Measurements from ENCODE around the gene SMC3. TPM values are rescaled to one million over a fixed set of nuclear protein-coding genes. Genes with fewer than 3 reads are reported as not detected.

The SMC3 gene
- total RNA-seq, 1 experiment from 2014 or later, result 64.3 TPM

GRCh38 chr10:110568055-110568735, 700 bp downstream of the SMC3 start:
- TF ChIP-seq MAX (IDR thresholded peaks at IDR 0.05), result peak; percentile 8; the same call in 1 of the 2 replicates
- TF ChIP-seq ELF1 (IDR thresholded peaks at IDR 0.05; ENCODE audit: borderline replicate concordance, low read depth), result no peak
- no peak for TF ChIP-seq TCF7L2 (IDR thresholded peaks at IDR 0.05; ENCODE audit: borderline replicate concordance, extremely low read depth, insufficient read depth, insufficient read length)
- TF ChIP-seq ZFX (IDR thresholded peaks at IDR 0.05), result peak; percentile 65
- TF ChIP-seq POLR2AphosphoS5 (IDR thresholded peaks at IDR 0.05; ENCODE audit: low read depth, low read length), result no peak
- RAD21 ChIA-PET (ENCODE audit: low non-redundant PET in 1 of 2, low total read pairs in 2 of 2, uncharacterized antibody in 2 of 2, unreplicated experiment in 2 of 2), result no interaction called here

GRCh38 chr10:110569122-110569521, 1.6 kb downstream of the SMC3 start:
- Histone ChIP-seq H3K27me3 (ENCODE audit: insufficient read depth, low read length) (no peaks in the 10 kb centered on the region), H2AFZ (ENCODE audit: low read depth, low read length, poor library complexity, severe bottlenecking) (no peak overlapping the region), H3K4me3 (replicated peaks in 1 of 2; ENCODE audit: low read depth in 1 of 2, low read length in 2 of 2) (peak overlapping the region; percentile 70 to 87), H3K4me1 (ENCODE audit: control insufficient read depth in 1 of 2, insufficient read depth in 2 of 2, low read length in 2 of 2) (peaks cover 8 to 21% of the 10 kb centered on the region in 2 experiments; a peak in 3 of 4 replicates), H3K27ac (ENCODE audit: low read depth, low read length) (no peak overlapping the region), H3K9ac (ENCODE audit: low read length) (peak overlapping the region; percentile 86; the same call in 1 of the 2 replicates), H3K4me2 (ENCODE audit: low read length) (peak overlapping the region; percentile 91), H3K9me3 (ENCODE audit: control insufficient read depth in 1 of 2, insufficient read depth in 1 of 2, low read depth in 1 of 2, low read length in 2 of 2) (no peaks in the 10 kb centered on the region), H3K79me2 (ENCODE audit: insufficient read depth, low read length) (peaks cover 66% of the 10 kb centered on the region), H4K20me1 (ENCODE audit: insufficient read depth) (peaks cover 25% of the 10 kb centered on the region; the same call in 1 of the 2 replicates), H3K9me2 (ENCODE audit: insufficient read depth) (no peaks in the 10 kb centered on the region), H3K36me3 (ENCODE audit: control insufficient read depth in 1 of 2, insufficient read depth in 2 of 2, low read length in 2 of 2) (peaks cover 5 to 19% of the 10 kb centered on the region in 2 experiments)
- DNase-seq (ENCODE audit: low read depth, low spot score) (no peak), ATAC-seq (no peak)
- RAD21 ChIA-PET (ENCODE audit: low non-redundant PET in 1 of 2, low total read pairs in 2 of 2, uncharacterized antibody in 2 of 2, unreplicated experiment in 2 of 2), result no interaction called here
- POLR2A ChIA-PET, result no interaction called here
- intact Hi-C loops (cut with micrococcal nuclease), result loop anchor here (5.0 kb wide), 1 partner anchor 72 kb away; the partner anchor contains the start of gene DUSP5
- BruUV-seq (replicated peaks), result TSS peak; percentile 43
- CTCF ChIA-PET, result no interaction called here
- no peak for TF ChIP-seq ZNF274 (IDR thresholded peaks at IDR 0.05; ENCODE audit: low read depth, low read length)
- TF ChIP-seq TCF7L2 (IDR thresholded peaks at IDR 0.05; ENCODE audit: borderline replicate concordance, extremely low read depth, insufficient read depth, insufficient read length), result no peak
- TF ChIP-seq FOSL1 (IDR thresholded peaks at IDR 0.05; ENCODE audit: low read depth), result no peak
- TF ChIP-seq SIN3A (IDR thresholded peaks at IDR 0.05; ENCODE audit: low read depth), result no peak
- TF ChIP-seq RAD21 (IDR thresholded peaks at IDR 0.05; ENCODE audit: low read depth), result no peak
- TF ChIP-seq ATF3 (IDR thresholded peaks at IDR 0.05), result no peak
- TF ChIP-seq MAX (IDR thresholded peaks at IDR 0.05), result no peak
- TF ChIP-seq CTCF (IDR thresholded peaks at IDR 0.05 in 2 of 3, conservative IDR thresholded peaks at IDR 0.05 in 1 of 3; ENCODE audit: borderline replicate concordance in 1 of 3, insufficient read depth in 1 of 3, low read depth in 2 of 3, low read length in 2 of 3), result no peak
- no peak for TF ChIP-seq EZH2phosphoT487 (IDR thresholded peaks at IDR 0.05; ENCODE audit: borderline replicate concordance)
- TF ChIP-seq JUND (IDR thresholded peaks at IDR 0.05), result no peak
- TF ChIP-seq POLR2AphosphoS5 (IDR thresholded peaks at IDR 0.05; ENCODE audit: low read depth, low read length), result no peak
- TF ChIP-seq CEBPB (IDR thresholded peaks at IDR 0.05; ENCODE audit: low read depth), result no peak
- no peak for TF ChIP-seq CBX3 (IDR thresholded peaks at IDR 0.05; ENCODE audit: low read depth)

More at GRCh38 chr10:110568055-110568735, 700 bp downstream of the SMC3 start:
- H3K27ac ChIP-seq (ENCODE audit: low read depth, low read length), result peak overlapping the region; percentile 72
- ATAC-seq (peak; percentile 48), DNase-seq (ENCODE audit: low read depth, low spot score) (no peak)
- peaks cover 25% of the 10 kb centered on the region; the same call in 1 of the 2 replicates for H4K20me1 ChIP-seq (ENCODE audit: insufficient read depth)
- H3K4me1 ChIP-seq (ENCODE audit: control insufficient read depth in 1 of 2, insufficient read depth in 2 of 2, low read length in 2 of 2), result peaks cover 8 to 21% of the 10 kb centered on the region in 2 experiments; a peak in 3 of 4 replicates
- intact Hi-C loops (cut with micrococcal nuclease), result loop anchor here (5.0 kb wide), 1 partner anchor 71 kb away; the partner anchor contains the start of gene DUSP5
- peak overlapping the region; percentile 86 for H3K9ac ChIP-seq (ENCODE audit: low read length)
- H3K4me3 ChIP-seq (replicated peaks in 1 of 2; ENCODE audit: low read depth in 1 of 2, low read length in 2 of 2), result peak overlapping the region; percentile 70 to 87
- H3K4me2 ChIP-seq (ENCODE audit: low read length), result peak overlapping the region; percentile 91
- no peaks in the 10 kb centered on the region for H3K9me3 ChIP-seq (ENCODE audit: control insufficient read depth in 1 of 2, insufficient read depth in 1 of 2, low read depth in 1 of 2, low read length in 2 of 2)
- H3K27me3 ChIP-seq (ENCODE audit: insufficient read depth, low read length), result no peaks in the 10 kb centered on the region
- ChIA-PET POLR2A (no interaction called here), CTCF (no interaction called here)
- BruUV-seq (replicated peaks), result no TSS peak
- H3K36me3 ChIP-seq (ENCODE audit: control insufficient read depth in 1 of 2, insufficient read depth in 2 of 2, low read length in 2 of 2), result peaks cover 2 to 17% of the 10 kb centered on the region in 2 experiments; a peak in 3 of 4 replicates
- H3K79me2 ChIP-seq (ENCODE audit: insufficient read depth, low read length), result peaks cover 57% of the 10 kb centered on the region
- H3K9me2 ChIP-seq (ENCODE audit: insufficient read depth), result no peaks in the 10 kb centered on the region
- H2AFZ ChIP-seq (ENCODE audit: low read depth, low read length, poor library complexity, severe bottlenecking), result no peak overlapping the region

Measured in HCT116 (cell line).